Measurements from ENCODE around the gene INPP5D. TPM values are rescaled to one million over a fixed set of nuclear protein-coding genes. Genes with fewer than 3 reads are reported as not detected.

INPP5D gene
- polyA plus RNA-seq, 3 donors = 30.6 to 90.2 (median 54.8) TPM

GRCh38 chr2:233234264-233234663, 174.1 kb downstream of the INPP5D start:
- Histone ChIP-seq H3K9ac (ENCODE audit: insufficient read depth, low read length, poor library complexity, severe bottlenecking) (no peak overlapping the region), H3K4me1 (ENCODE audit: control insufficient read depth in 1 of 2, insufficient read depth in 2 of 2, low read length in 2 of 2) (peaks cover 6 to 29% of the 10 kb centered on the region in 2 donors), H3K79me2 (ENCODE audit: insufficient read depth, low read length) (no peaks in the 10 kb centered on the region), H4K20me1 (ENCODE audit: insufficient read depth, low read length) (no peaks in the 10 kb centered on the region), H3K4me3 (replicated peaks in 1 of 3; ENCODE audit: low read depth in 2 of 3, low read length in 3 of 3) (no peak overlapping the region), H3K4me2 (replicated peaks; ENCODE audit: extremely low read depth, low read length, poor library complexity, severe bottlenecking) (no peak overlapping the region), H3K36me3 (replicated peaks in 1 of 2; ENCODE audit: control insufficient read depth in 1 of 2, insufficient read depth in 2 of 2, low read length in 2 of 2) (no peaks in the 10 kb centered on the region), H3K27ac (ENCODE audit: low read depth in 1 of 2, low read length in 2 of 2) (no peak overlapping the region), H3K9me3 (replicated peaks in 1 of 2; ENCODE audit: control insufficient read depth in 1 of 2, insufficient read depth in 1 of 2, low read length in 2 of 2) (no peaks in the 10 kb centered on the region), H2AFZ (ENCODE audit: insufficient read depth, low read depth, low read length, poor library complexity, severe bottlenecking) (no peak overlapping the region), H3K27me3 (ENCODE audit: control insufficient read depth in 2 of 2, insufficient read depth in 2 of 2, low read length in 2 of 2) (no peaks in the 10 kb centered on the region)
- Mint-ChIP-seq H3K4me3 (no peak overlapping the region), H3K36me3 (peaks cover 0 to 4% of the 10 kb centered on the region in 2 donors), H3K27ac (no peak overlapping the region), H3K4me1 (peaks cover 30% of the 10 kb centered on the region), H3K9me3 (peaks cover 0 to 10% (median 2%) of the 10 kb centered on the region in 7 donors), H3K27me3 (ENCODE audit: low read depth in 3 of 3) (peaks cover 2 to 5% (median 5%) of the 10 kb centered on the region in 3 donors)
- no CpG with 5 or more reads among the region's 2 CpGs for WGBS (ENCODE audit: insufficient coverage)
- DNase-seq = no peak
- intact Hi-C loops (cut with micrococcal nuclease) = loop anchor here in 1 of 2 donors (5.0 kb wide), 1 partner anchor 47 kb away; no protein-coding TSS in a partner anchor
- TF ChIP-seq, protein P1, sequence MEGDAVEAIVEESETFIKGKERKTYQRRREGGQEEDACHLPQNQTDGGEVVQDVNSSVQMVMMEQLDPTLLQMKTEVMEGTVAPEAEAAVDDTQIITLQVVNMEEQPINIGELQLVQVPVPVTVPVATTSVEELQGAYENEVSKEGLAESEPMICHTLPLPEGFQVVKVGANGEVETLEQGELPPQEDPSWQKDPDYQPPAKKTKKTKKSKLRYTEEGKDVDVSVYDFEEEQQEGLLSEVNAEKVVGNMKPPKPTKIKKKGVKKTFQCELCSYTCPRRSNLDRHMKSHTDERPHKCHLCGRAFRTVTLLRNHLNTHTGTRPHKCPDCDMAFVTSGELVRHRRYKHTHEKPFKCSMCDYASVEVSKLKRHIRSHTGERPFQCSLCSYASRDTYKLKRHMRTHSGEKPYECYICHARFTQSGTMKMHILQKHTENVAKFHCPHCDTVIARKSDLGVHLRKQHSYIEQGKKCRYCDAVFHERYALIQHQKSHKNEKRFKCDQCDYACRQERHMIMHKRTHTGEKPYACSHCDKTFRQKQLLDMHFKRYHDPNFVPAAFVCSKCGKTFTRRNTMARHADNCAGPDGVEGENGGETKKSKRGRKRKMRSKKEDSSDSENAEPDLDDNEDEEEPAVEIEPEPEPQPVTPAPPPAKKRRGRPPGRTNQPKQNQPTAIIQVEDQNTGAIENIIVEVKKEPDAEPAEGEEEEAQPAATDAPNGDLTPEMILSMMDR (IDR thresholded peaks at IDR 0.05) = no peak

DNA sequence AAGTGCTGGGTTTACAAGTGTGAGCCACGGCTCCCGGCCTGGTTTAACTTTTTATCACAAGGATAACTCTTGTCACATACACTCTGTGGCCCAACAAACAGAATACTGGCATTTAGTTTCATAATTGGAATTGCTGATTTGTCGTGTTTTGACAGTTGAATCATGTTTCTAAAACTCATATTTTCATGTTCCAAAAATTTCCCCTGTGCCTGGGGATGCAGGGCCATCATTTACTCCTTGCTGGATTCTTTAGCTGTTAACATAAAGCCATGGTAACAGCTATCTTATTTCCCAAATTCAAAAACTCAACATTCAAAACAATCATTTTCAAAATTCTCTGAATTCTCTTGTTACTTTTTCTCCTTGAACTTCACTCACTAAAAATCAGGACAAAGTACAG, 174.9 kb downstream of the INPP5D start:
- Histone ChIP-seq H3K36me3 (replicated peaks in 1 of 2; ENCODE audit: control insufficient read depth in 1 of 2, insufficient read depth in 2 of 2, low read length in 2 of 2) (no peaks in the 10 kb centered on the region), H3K9me3 (replicated peaks in 1 of 2; ENCODE audit: control insufficient read depth in 1 of 2, insufficient read depth in 1 of 2, low read length in 2 of 2) (no peaks in the 10 kb centered on the region), H3K27ac (ENCODE audit: low read depth in 1 of 2, low read length in 2 of 2) (no peak overlapping the region), H3K4me2 (replicated peaks; ENCODE audit: extremely low read depth, low read length, poor library complexity, severe bottlenecking) (no peak overlapping the region), H3K4me1 (ENCODE audit: control insufficient read depth in 1 of 2, insufficient read depth in 2 of 2, low read length in 2 of 2) (peaks cover 6 to 29% of the 10 kb centered on the region in 2 donors), H3K79me2 (ENCODE audit: insufficient read depth, low read length) (no peaks in the 10 kb centered on the region), H3K9ac (ENCODE audit: insufficient read depth, low read length, poor library complexity, severe bottlenecking) (no peak overlapping the region), H4K20me1 (ENCODE audit: insufficient read depth, low read length) (no peaks in the 10 kb centered on the region), H3K27me3 (ENCODE audit: control insufficient read depth in 2 of 2, insufficient read depth in 2 of 2, low read length in 2 of 2) (no peaks in the 10 kb centered on the region), H3K4me3 (replicated peaks in 1 of 3; ENCODE audit: low read depth in 2 of 3, low read length in 3 of 3) (no peak overlapping the region), H2AFZ (ENCODE audit: insufficient read depth, low read depth, low read length, poor library complexity, severe bottlenecking) (no peak overlapping the region)
- WGBS (ENCODE audit: insufficient coverage) = 100% methylated on average over 1 of the region's 3 CpGs
- Mint-ChIP-seq H3K9me3 (peaks cover 0 to 13% (median 3%) of the 10 kb centered on the region in 7 donors), H3K27ac (no peak overlapping the region), H3K36me3 (peaks cover 0 to 4% of the 10 kb centered on the region in 2 donors), H3K27me3 (ENCODE audit: low read depth in 3 of 3) (peaks cover 2 to 5% (median 5%) of the 10 kb centered on the region in 3 donors), H3K4me1 (peaks cover 30% of the 10 kb centered on the region), H3K4me3 (no peak overlapping the region)
- TF ChIP-seq, protein P1 (IDR thresholded peaks at IDR 0.05) = no peak
- intact Hi-C loops (cut with micrococcal nuclease) = loop anchor here in 1 of 2 donors (5.0 kb wide), 1 partner anchor 48 kb away; no protein-coding TSS in a partner anchor
- no peak for DNase-seq

Measured in CD14-positive monocyte (primary cell).